PFSK-1 (cell line): ENCODE data around the gene DPYSL3.

Experiments
- FOXP2 ChIP-seq: optimal IDR thresholded peaks from 2 replicates; pipeline ENCODE3; 2011; ENCODE audit warnings: borderline replicate concordance, control low read depth, inconsistent platforms; ENCODE audit not compliant: insufficient read depth; ENCODE audit errors: extremely low read length, extremely low read depth
- POLR2AphosphoS5 ChIP-seq: IDR thresholded peaks from 2 replicates; pipeline ENCODE4 v1.6.1; 2012; ENCODE audit warnings: low read depth, mild to moderate bottlenecking, control low read depth, low read length, moderate library complexity
- REST ChIP-seq, 2 experiments: IDR thresholded peaks; 2 replicates each; pipeline versions ENCODE4 v1.6.1 to v1.8.0; 2011 to 2012; ENCODE audit warnings: low read depth in 2 of 2, low read length in 2 of 2, control low read depth in 1 of 2, inconsistent platforms in 1 of 2, mild to moderate bottlenecking in 1 of 2, moderate library complexity in 1 of 2; ENCODE audit not compliant: insufficient read depth in 1 of 2
- SIN3A ChIP-seq: IDR thresholded peaks from 2 replicates; pipeline ENCODE4 v1.6.1; 2012; ENCODE audit warnings: mild to moderate bottlenecking, low read length, moderate library complexity, borderline replicate concordance; ENCODE audit not compliant: insufficient read depth
- TAF1 ChIP-seq: IDR thresholded peaks from 2 replicates; pipeline ENCODE4 v1.6.1; 2012; ENCODE audit warnings: low read length, control low read depth, borderline replicate concordance; ENCODE audit not compliant: insufficient read depth

The DPYSL3 gene

GRCh38 chr5:147450606-147451005, 59.3 kb downstream of the DPYSL3 start:
- no peak for TF ChIP-seq TAF1
- TF ChIP-seq REST (IDR thresholded peaks at IDR 0.05; ENCODE audit: insufficient read depth in 1 of 2, low read depth in 2 of 2, low read length in 2 of 2) = no peak
- no peak for TF ChIP-seq POLR2AphosphoS5

GRCh38 chr5:147448766-147449165, 61.1 kb downstream of the DPYSL3 start:
- TF ChIP-seq TAF1 (no peak), REST (IDR thresholded peaks at IDR 0.05; ENCODE audit: insufficient read depth in 1 of 2, low read depth in 2 of 2, low read length in 2 of 2) (no peak), FOXP2 (no peak), SIN3A (no peak)

- TF ChIP-seq REST (IDR thresholded peaks at IDR 0.05; ENCODE audit: insufficient read depth in 1 of 2, low read depth in 2 of 2, low read length in 2 of 2) (no peak), TAF1 (no peak), FOXP2 (no peak), POLR2AphosphoS5 (no peak), SIN3A (no peak)
Measured at GRCh38 chr5:147446523-147446922, 63.3 kb downstream of the DPYSL3 start.

- no peak for TF ChIP-seq POLR2AphosphoS5
- no peak for TF ChIP-seq FOXP2
- no peak for TF ChIP-seq REST (IDR thresholded peaks at IDR 0.05; ENCODE audit: insufficient read depth in 1 of 2, low read depth in 2 of 2, low read length in 2 of 2)
- no peak for TF ChIP-seq TAF1
- no peak for TF ChIP-seq SIN3A
Measured at GRCh38 chr5:147445917-147446316, 64.0 kb downstream of the DPYSL3 start.

- TF ChIP-seq TAF1 (no peak), REST (IDR thresholded peaks at IDR 0.05; ENCODE audit: insufficient read depth in 1 of 2, low read depth in 2 of 2, low read length in 2 of 2) (no peak), FOXP2 (no peak), POLR2AphosphoS5 (no peak), SIN3A (no peak)
Measured at GRCh38 chr5:147445090-147445489, 64.8 kb downstream of the DPYSL3 start.
